ENCODE results near the gene WWC1.

Gene WWC1

DNA sequence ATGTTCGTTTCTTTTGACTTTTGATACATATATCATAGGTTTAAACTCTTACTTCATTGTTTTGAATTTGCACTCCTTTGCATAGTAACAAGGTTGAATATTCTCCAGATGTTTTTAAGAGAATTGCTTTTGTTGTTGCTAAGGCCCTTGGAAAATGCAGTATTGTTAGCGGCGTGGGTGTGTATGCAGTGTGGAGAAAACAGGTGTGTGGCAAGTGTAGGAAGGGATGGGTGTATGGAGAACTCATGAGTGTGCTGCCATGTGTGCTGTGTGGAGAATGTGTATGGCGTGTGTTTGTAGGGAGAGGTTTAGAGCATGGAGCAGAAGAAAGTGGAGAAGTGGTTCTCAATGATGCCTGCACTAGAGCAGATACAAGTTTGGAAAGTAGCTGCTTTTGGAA, 87.3 kb downstream of the WWC1 start:
- TF ChIP-seq, protein P1, sequence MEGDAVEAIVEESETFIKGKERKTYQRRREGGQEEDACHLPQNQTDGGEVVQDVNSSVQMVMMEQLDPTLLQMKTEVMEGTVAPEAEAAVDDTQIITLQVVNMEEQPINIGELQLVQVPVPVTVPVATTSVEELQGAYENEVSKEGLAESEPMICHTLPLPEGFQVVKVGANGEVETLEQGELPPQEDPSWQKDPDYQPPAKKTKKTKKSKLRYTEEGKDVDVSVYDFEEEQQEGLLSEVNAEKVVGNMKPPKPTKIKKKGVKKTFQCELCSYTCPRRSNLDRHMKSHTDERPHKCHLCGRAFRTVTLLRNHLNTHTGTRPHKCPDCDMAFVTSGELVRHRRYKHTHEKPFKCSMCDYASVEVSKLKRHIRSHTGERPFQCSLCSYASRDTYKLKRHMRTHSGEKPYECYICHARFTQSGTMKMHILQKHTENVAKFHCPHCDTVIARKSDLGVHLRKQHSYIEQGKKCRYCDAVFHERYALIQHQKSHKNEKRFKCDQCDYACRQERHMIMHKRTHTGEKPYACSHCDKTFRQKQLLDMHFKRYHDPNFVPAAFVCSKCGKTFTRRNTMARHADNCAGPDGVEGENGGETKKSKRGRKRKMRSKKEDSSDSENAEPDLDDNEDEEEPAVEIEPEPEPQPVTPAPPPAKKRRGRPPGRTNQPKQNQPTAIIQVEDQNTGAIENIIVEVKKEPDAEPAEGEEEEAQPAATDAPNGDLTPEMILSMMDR (conservative IDR thresholded peaks at IDR 0.05; ENCODE audit: low read depth, low read length): no peak
- no peak for DNase-seq (ENCODE audit: low read depth)
- no peak overlapping the region for H3K4me3 ChIP-seq (ENCODE audit: low read depth, low read length)

DNA sequence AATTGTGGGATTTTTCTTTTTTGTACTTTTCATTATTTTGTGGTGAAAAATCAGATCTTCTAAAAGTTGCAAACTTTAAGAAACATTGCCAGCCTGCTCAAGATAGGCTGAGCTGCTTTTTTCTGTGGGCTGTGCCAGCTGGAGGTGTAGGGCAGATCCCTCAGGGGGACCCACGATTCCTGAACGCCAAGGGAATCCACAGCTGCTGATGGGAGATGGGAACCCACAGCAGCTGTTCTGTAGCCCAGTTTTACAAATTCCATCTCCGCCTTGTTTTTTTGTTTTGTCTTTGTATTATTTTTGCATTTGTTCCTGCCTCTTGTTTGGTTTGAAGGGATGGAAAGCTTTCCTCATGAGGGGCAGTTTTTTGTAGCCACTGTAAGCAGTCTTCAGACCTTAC, 91.0 kb downstream of the WWC1 start:
- H3K4me3 ChIP-seq (ENCODE audit: low read depth, low read length): no peak overlapping the region
- DNase-seq (ENCODE audit: low read depth): no peak
- TF ChIP-seq, protein P1 (conservative IDR thresholded peaks at IDR 0.05; ENCODE audit: low read depth, low read length): no peak

DNA sequence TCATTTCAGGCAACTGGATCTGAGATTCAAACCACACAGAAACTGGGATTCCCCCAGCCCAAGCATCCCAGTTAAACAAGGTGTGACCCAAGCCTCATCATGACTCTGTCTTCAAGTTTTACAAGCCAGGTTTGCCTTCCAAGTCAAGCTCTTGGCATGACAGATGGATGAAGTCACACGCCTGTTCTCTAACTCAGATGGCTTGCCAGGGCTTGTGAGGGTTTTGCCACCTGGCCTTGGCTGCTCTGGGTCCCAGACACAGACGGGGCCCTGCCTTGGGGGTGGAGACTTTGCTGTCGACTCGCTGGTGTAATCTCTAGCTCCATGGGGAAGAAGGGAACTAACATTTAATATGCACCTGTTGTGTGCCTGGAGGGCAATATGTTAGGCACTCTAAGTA, 99.0 kb downstream of the WWC1 start:
- no peak overlapping the region for H3K4me3 ChIP-seq (ENCODE audit: low read depth, low read length)
- TF ChIP-seq, protein P1 (conservative IDR thresholded peaks at IDR 0.05; ENCODE audit: low read depth, low read length): no peak
- no peak for DNase-seq (ENCODE audit: low read depth)

DNA sequence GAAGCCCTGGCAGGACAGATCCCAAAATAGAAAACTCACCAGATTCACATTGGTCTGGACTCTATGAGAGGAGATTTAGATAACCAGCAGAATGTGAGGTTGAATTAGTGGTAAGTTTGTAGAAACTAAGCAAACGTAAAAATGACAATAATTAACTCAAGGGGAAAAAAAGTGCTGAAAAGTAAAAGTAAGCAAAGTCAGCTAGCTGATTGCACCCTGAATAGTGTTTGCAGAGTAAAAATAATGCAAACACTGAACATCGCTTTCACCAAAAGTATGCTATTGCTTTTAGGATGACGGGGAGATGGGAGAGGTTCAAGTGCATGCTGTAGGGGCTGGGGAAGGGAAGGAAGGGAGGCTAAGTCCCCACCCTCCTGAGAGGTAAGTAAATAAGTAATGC, 102.3 kb downstream of the WWC1 start:
- H3K4me3 ChIP-seq (ENCODE audit: low read depth, low read length): no peak overlapping the region
- TF ChIP-seq, protein P1 (conservative IDR thresholded peaks at IDR 0.05; ENCODE audit: low read depth, low read length): no peak

DNA sequence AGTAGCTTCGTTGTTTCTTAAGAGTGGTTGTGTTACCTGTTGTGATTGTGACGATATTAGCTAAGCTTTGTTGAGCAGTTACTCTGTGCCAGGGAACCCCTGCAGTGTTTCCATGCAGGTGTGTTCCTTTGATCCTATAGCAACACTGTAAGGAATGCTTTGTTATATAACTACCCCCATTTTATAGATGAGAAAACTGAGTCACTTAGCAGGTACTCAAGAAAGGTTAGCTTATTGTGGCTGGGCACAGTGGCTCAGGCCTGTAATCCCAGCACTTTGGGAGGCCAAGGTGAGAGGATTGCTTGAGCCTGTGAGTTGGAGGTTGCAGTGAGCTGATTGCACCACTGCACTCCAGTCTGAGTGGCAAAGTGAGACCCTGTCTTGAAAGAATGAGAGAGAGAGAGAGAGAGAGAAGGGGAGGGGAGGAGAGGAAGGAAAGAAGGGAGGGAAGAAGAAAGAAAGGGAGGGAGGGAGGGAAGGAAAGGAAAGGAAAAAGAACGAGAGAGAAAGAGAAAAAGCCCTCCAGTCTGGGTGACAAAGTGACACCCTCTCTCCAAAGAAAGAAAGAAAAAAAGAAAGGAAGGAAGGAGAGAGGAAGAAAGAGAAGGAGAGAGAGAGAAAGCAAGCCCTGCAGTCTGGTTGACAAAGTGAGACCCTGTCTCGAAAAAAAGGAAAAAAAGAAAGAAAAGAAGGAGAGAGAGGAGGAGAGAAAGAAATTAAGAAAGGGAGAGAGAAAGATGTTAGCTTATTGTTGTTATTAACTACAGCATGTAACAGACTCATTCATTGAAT, 109.2 kb downstream of the WWC1 start:
- no peak overlapping the region for H3K4me3 ChIP-seq (ENCODE audit: low read depth, low read length)
- TF ChIP-seq, protein P1 (conservative IDR thresholded peaks at IDR 0.05; ENCODE audit: low read depth, low read length): no peak
- DNase-seq (ENCODE audit: low read depth): no peak

More for the DNA sequence above, 102.3 kb downstream of the WWC1 start:
- DNase-seq (ENCODE audit: low read depth): no peak

DNA sequence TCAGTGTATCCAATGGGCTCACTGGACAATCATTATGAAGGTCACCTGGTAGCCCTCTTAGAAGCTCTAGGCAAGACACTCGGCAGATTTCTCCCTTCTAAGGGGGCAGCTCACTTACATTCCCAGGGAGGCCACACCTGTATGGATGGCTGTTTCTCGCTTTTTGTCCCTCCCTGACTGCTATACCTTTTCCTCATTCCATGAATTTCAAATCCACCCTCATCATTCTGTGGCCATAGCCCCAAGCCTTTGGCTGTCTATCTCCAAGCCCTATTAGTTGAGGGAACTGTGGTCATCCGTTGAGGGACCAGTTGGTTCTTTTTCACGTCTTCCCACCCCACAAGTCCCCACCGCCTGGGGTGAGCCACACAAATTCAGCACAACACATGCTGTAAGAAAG, 109.8 kb downstream of the WWC1 start:
- TF ChIP-seq, protein P1 (conservative IDR thresholded peaks at IDR 0.05; ENCODE audit: low read depth, low read length): no peak
- no peak for DNase-seq (ENCODE audit: low read depth)
- H3K4me3 ChIP-seq (ENCODE audit: low read depth, low read length): no peak overlapping the region

DNA sequence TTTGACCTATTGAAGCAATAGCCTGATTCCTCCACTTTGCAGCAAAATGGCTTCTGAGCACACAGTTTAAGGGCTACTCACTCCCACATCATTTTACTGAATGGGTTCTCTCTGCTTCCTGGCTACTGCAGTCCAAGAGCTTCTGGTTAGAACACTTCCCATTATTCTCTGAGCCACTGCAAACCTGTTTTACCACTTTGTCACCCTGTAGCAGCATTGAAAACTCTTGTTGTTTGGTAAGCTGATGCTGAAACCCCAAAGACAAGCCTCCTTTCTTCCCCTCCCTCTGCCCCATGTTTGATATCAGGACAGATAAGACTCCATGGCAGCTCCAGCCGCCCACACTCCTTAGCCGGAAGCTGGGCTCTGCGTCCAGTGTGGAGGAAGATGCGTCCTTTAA, 110.4 kb downstream of the WWC1 start:
- DNase-seq (ENCODE audit: low read depth): no peak
- H3K4me3 ChIP-seq (ENCODE audit: low read depth, low read length): no peak overlapping the region
- TF ChIP-seq, protein P1 (conservative IDR thresholded peaks at IDR 0.05; ENCODE audit: low read depth, low read length): no peak
